Measurements from ENCODE around the gene AKAP3.
A peak's percentile ranks its signal among the peaks of the same experiment; 100 is the strongest.

The AKAP3 gene

DNA sequence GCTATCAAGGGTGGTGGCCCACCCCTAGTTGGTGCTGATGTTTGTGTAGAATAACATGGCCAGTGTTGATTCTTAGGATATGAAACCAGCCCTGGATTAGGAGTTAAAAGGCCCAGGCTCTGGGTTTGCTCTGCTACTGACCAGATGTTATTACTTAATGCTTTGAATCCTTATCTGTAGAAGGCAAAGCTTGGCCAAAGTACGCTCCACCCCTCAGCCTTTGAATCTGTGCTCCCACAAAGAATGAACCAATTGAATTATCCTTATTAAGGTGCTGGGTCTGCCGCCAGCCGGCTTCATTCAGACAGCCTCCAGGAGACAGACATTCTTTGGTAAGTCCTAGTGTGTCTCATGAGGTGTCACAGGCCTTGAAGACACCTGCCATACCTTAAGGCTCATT lies 41.8 kb downstream of the AKAP3 start:
- in situ Hi-C loops (cut with HindIII; ENCODE audit: low sequenced_read_pairs) = no loop called here
- TF ChIP-seq, protein P1, sequence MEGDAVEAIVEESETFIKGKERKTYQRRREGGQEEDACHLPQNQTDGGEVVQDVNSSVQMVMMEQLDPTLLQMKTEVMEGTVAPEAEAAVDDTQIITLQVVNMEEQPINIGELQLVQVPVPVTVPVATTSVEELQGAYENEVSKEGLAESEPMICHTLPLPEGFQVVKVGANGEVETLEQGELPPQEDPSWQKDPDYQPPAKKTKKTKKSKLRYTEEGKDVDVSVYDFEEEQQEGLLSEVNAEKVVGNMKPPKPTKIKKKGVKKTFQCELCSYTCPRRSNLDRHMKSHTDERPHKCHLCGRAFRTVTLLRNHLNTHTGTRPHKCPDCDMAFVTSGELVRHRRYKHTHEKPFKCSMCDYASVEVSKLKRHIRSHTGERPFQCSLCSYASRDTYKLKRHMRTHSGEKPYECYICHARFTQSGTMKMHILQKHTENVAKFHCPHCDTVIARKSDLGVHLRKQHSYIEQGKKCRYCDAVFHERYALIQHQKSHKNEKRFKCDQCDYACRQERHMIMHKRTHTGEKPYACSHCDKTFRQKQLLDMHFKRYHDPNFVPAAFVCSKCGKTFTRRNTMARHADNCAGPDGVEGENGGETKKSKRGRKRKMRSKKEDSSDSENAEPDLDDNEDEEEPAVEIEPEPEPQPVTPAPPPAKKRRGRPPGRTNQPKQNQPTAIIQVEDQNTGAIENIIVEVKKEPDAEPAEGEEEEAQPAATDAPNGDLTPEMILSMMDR (IDR thresholded peaks at IDR 0.05; ENCODE audit: low read depth, low read length) = no peak
- no peak overlapping the region for H3K4me3 ChIP-seq (ENCODE audit: low read depth, low read length)
- DNase-seq (ENCODE audit: low read depth, low spot score) = no peak

DNA sequence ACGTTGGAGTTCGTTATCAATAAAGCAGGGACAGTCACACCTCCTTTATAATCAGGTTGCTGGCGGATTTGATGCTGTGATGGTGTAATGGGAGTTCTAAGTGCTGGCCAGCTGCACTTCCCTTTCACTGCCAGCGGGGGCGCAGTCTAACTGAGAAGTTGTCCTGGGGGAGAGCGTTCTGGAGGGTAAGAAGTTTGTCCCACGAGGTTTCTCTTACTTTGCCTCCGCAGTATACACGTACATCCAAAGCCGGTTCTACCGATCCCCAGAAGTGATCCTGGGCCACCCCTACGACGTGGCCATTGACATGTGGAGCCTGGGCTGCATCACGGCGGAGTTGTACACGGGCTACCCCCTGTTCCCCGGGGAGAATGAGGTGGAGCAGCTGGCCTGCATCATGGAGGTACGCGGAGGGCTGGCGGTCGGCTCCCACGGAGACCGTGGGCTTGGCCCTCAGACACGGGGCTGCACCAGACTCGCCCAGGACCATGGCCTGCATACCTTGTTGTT lies 44.1 kb downstream of the AKAP3 start:
- TF ChIP-seq, protein P1 (IDR thresholded peaks at IDR 0.05; ENCODE audit: low read depth, low read length) = peak; percentile 100
- in situ Hi-C loops (cut with HindIII; ENCODE audit: low sequenced_read_pairs) = no loop called here
- H3K4me3 ChIP-seq (ENCODE audit: low read depth, low read length) = peak overlapping the region; percentile 74
- peak; percentile 92 for DNase-seq (ENCODE audit: low read depth, low spot score)

DNA sequence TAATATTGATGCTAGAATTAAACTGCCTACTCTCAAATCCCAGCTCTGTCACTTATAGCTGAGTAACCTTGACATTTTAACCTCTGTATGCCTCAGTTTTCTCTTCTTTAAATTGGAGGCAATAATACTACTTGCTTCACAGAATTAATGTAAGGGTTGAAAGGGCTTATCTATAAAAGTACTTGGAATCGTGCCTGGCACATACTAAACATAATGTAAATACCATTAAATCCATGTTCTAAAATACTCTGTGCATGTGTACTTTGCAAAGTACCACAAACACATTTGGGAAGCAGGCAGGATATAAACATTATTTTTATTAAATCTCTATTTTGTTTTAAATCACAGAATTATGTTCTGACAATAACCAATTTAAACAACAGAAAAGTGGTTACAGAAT lies 44.9 kb downstream of the AKAP3 start:
- in situ Hi-C loops (cut with HindIII; ENCODE audit: low sequenced_read_pairs) = no loop called here
- H3K4me3 ChIP-seq (ENCODE audit: low read depth, low read length) = no peak overlapping the region
- no peak for DNase-seq (ENCODE audit: low read depth, low spot score)
- TF ChIP-seq, protein P1 (IDR thresholded peaks at IDR 0.05; ENCODE audit: low read depth, low read length) = no peak

DNA sequence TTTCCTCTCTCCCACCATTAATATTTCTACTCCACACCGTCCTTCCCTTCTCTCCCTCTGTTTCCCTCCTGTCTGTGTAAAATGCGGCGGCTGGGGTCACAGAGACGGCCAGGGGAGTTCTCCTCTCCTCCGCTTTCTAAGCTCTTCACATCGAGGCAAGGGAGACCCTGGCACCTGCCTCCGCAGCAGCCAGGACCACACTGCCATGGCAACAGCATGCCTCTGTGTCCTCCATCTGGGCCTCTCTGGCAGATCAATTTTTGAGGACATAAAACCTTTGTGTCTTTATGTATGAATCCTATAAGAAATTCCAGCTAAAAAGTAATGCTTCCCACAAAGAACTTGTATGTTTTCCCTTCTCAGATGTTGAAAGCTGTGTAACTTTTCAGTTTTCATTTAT lies 45.4 kb downstream of the AKAP3 start:
- no peak for DNase-seq (ENCODE audit: low read depth, low spot score)
- in situ Hi-C loops (cut with HindIII; ENCODE audit: low sequenced_read_pairs) = no loop called here
- TF ChIP-seq, protein P1 (IDR thresholded peaks at IDR 0.05; ENCODE audit: low read depth, low read length) = no peak
- no peak overlapping the region for H3K4me3 ChIP-seq (ENCODE audit: low read depth, low read length)

DNA sequence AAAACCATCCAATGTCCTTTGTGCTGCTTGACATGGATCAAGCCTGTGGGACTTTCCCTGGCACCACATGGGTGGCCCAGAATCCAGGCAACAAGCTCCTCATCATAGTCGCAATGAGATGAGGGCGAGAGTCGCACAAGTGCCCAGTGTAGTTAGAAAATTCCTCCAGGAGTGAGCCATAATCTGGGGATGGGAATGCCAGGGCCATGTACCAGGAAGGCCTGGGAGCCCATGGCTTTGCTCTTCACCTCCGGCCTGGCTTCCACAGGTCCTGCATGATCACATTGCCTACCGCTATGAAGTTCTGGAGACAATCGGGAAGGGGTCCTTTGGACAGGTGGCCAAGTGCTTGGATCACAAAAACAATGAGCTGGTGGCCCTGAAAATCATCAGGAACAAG lies 53.0 kb downstream of the AKAP3 start:
- in situ Hi-C loops (cut with HindIII; ENCODE audit: low sequenced_read_pairs) = no loop called here
- DNase-seq (ENCODE audit: low read depth, low spot score) = no peak
- TF ChIP-seq, protein P1 (IDR thresholded peaks at IDR 0.05; ENCODE audit: low read depth, low read length) = no peak
- H3K4me3 ChIP-seq (ENCODE audit: low read depth, low read length) = no peak overlapping the region

DNA sequence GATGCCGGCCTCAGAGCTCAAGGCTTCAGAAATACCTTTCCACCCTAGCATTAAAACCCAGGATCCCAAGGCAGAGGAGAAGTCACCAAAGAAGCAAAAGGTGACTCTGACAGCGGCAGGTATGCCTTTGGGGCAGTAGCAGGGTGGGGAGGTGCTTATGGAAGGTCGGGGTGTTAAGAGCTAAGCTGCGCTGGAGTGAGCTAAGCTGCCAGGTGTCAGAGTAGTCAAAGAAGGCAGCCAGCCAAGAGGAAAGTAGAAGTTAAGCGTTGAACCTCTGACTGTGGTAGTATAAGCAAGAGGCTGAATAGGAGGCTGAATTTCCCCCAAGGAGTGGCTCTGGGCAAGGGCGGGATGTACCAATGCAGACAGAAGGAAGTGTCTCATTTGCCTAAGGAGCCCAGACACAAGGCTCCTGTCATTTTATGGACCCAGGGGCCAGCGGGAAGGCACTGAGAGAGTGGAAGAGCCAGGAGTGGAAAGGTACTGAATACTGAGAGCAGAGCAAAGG lies 57.6 kb downstream of the AKAP3 start:
- in situ Hi-C loops (cut with HindIII; ENCODE audit: low sequenced_read_pairs) = no loop called here
- TF ChIP-seq, protein P1 (IDR thresholded peaks at IDR 0.05; ENCODE audit: low read depth, low read length) = no peak

More for the DNA sequence above, 57.6 kb downstream of the AKAP3 start:
- no peak overlapping the region for H3K4me3 ChIP-seq (ENCODE audit: low read depth, low read length)
- no peak for DNase-seq (ENCODE audit: low read depth, low spot score)

Measured in astrocyte of the spinal cord (primary cell).